Effector CD4-positive, alpha-beta T cell (primary cell): ENCODE measurements around the gene RRP1.

Experiments used
- DNase-seq: peaks from one replicate; pipeline ENCODE4 v3.0.0-alpha.2; 2020

RRP1 gene

GRCh38 chr21:43846430-43846829 is 57.1 kb downstream of the RRP1 start:
- no peak for DNase-seq

GRCh38 chr21:43847301-43847700 is 57.9 kb downstream of the RRP1 start:
- no peak for DNase-seq

- DNase-seq = no peak
Observed at GRCh38 chr21:43848771-43849170, 59.4 kb downstream of the RRP1 start.

- DNase-seq = no peak
Observed at GRCh38 chr21:43849532-43850299, 60.3 kb downstream of the RRP1 start.

- DNase-seq = no peak
Observed at GRCh38 chr21:43850728-43851295, 61.4 kb downstream of the RRP1 start.

- DNase-seq = no peak
Observed at GRCh38 chr21:43851593-43851992, 62.2 kb downstream of the RRP1 start.

GRCh38 chr21:43853851-43854772 is 64.7 kb downstream of the RRP1 start:
- DNase-seq = no peak
